Endodermal cell (in vitro differentiated cells): ENCODE measurements around the gene ATG101. TPM values are rescaled to one million over a fixed set of nuclear protein-coding genes. Genes with fewer than 3 reads are reported as not detected.

Source experiments
- DNase-seq: peaks from one replicate; pipeline ENCODE4 v3.0.0-alpha.2; 2017
- H3K27ac ChIP-seq: 2 replicates; pipeline ENCODE4 v1.5.1; 2013; ENCODE audit warnings: mild to moderate bottlenecking, low read depth, low read length, moderate library complexity
- H3K27me3 ChIP-seq: 2 replicates; pipeline ENCODE4 v1.6.1; 2013; ENCODE audit warnings: mild to moderate bottlenecking, low read length, moderate library complexity; ENCODE audit not compliant: insufficient read depth, control insufficient read depth, poor library complexity, severe bottlenecking
- H3K36me3 ChIP-seq: 2 replicates; pipeline ENCODE4 v1.7.0; 2013; ENCODE audit warnings: mild to moderate bottlenecking, low read length, moderate library complexity; ENCODE audit not compliant: control insufficient read depth, insufficient read depth
- H3K4me1 ChIP-seq: one replicate; pipeline ENCODE4 v1.7.0; 2013; ENCODE audit warnings: low read length; ENCODE audit not compliant: control insufficient read depth, insufficient read depth
- H3K4me3 ChIP-seq: 2 replicates; pipeline ENCODE4 v1.5.1; 2013; ENCODE audit warnings: mild to moderate bottlenecking, low read length, moderate library complexity
- H3K9ac ChIP-seq: 2 replicates; pipeline ENCODE4 v1.6.1; 2013; ENCODE audit warnings: mild to moderate bottlenecking, low read length, moderate library complexity; ENCODE audit not compliant: poor library complexity, severe bottlenecking; ENCODE audit errors: extremely low read depth
- H3K9me3 ChIP-seq: 2 replicates; pipeline ENCODE4 v1.6.1; 2013; ENCODE audit warnings: mild to moderate bottlenecking, low read length, moderate library complexity; ENCODE audit not compliant: control insufficient read depth
- H3K27ac Mint-ChIP-seq: 2 replicates; pipeline ENCODE4 v1.8.0; 2020; ENCODE audit warnings: mixed read lengths
- H3K27me3 Mint-ChIP-seq: 2 replicates; pipeline ENCODE4 v1.8.0; 2021; ENCODE audit warnings: mild to moderate bottlenecking, mixed read lengths; ENCODE audit not compliant: insufficient read depth
- H3K36me3 Mint-ChIP-seq: 2 replicates; pipeline ENCODE4 v1.8.0; 2020; ENCODE audit warnings: low read depth, mixed read lengths
- H3K4me1 Mint-ChIP-seq: 2 replicates; pipeline ENCODE4 v1.8.0; 2020; ENCODE audit warnings: mixed read lengths
- H3K4me3 Mint-ChIP-seq: 2 replicates; pipeline ENCODE4 v1.8.0; 2020; ENCODE audit warnings: mild to moderate bottlenecking, moderate library complexity, mixed read lengths
- H3K9me3 Mint-ChIP-seq: 2 replicates; pipeline ENCODE4 v1.8.0; 2020; ENCODE audit warnings: mild to moderate bottlenecking, mixed read lengths
- CTCF ChIP-seq: fragments of 200-600 bp; sonication (generic); conservative IDR thresholded peaks from 2 replicates; pipeline ENCODE4 v1.5.0; 2021; ENCODE audit warnings: antibody characterized with exemption, mild to moderate bottlenecking
- WGBS, 2 experiments: methylation state at CpG; one replicate each; pipeline versions ENCODE4 v1.1.5 to v1.1.7; 2013; ENCODE audit warnings: missing lambda C conversion rate in 2 of 2, mixed read lengths in 1 of 2; ENCODE audit not compliant: insufficient coverage in 1 of 2, insufficient read length in 1 of 2; 5-methylcytosine and 5-hydroxymethylcytosine counted together
- total RNA-seq, 2 donors: library from RNA; stranded (reverse); fragmentation: NEBNext Ultra II Directional in 1 of 2; extraction: Animal tissue kit (Norgen Biotek cat#: 25700) in 1 of 2; gene quantifications; 2 replicates in 1 of 2; 3 replicates in 1 of 2; pipeline ENCODE4 v1.2.1, GENCODE V29; 2021

ATG101 gene
- total RNA-seq, 2 donors from 2014 or later: 32.1 TPM

- Histone ChIP-seq H3K4me1 (no peaks in the 10 kb centered on the region), H3K4me3 (no peak overlapping the region), H3K27me3 (no peaks in the 10 kb centered on the region), H3K9ac (no peak overlapping the region), H3K9me3 (no peaks in the 10 kb centered on the region), H3K27ac (no peak overlapping the region), H3K36me3 (peaks cover 51% of the 10 kb centered on the region)
- H3K27ac Mint-ChIP-seq: no peak overlapping the region
- peaks cover 11% of the 10 kb centered on the region for H3K4me1 Mint-ChIP-seq
- no peak overlapping the region for H3K4me3 Mint-ChIP-seq
- H3K27me3 Mint-ChIP-seq: peaks cover 2% of the 10 kb centered on the region
- peaks cover 48% of the 10 kb centered on the region for H3K36me3 Mint-ChIP-seq
- no peak for TF ChIP-seq CTCF
- DNase-seq: no peak
- 86 to 95% methylated on average over 1 to 3 of the region's 3 CpGs for WGBS, 2 experiments
- H3K9me3 Mint-ChIP-seq: no peaks in the 10 kb centered on the region
These were observed 5.4 kb downstream of the ATG101 start for GRCh38 chr12:52074971-52075724.

GRCh38 chr12:52076811-52077210 lies 7.0 kb downstream of the ATG101 start:
- no peaks in the 10 kb centered on the region for H3K4me1 ChIP-seq
- no peaks in the 10 kb centered on the region for H3K9me3 ChIP-seq
- no peak overlapping the region for H3K4me3 Mint-ChIP-seq
- no peak overlapping the region for H3K27ac Mint-ChIP-seq
- peaks cover 48% of the 10 kb centered on the region for H3K36me3 Mint-ChIP-seq
- H3K4me1 Mint-ChIP-seq: peaks cover 4% of the 10 kb centered on the region
- no peak overlapping the region for H3K9ac ChIP-seq
- peaks cover 51% of the 10 kb centered on the region for H3K36me3 ChIP-seq
- no peak for TF ChIP-seq CTCF
- 93 to 96% methylated on average over 15 to 16 of the region's 16 CpGs for WGBS, 2 experiments
- H3K27me3 ChIP-seq: no peaks in the 10 kb centered on the region
- no peak overlapping the region for H3K27ac ChIP-seq
- peaks cover 2% of the 10 kb centered on the region for H3K27me3 Mint-ChIP-seq
- DNase-seq: no peak
- H3K4me3 ChIP-seq: no peak overlapping the region
- H3K9me3 Mint-ChIP-seq: no peaks in the 10 kb centered on the region

DNA sequence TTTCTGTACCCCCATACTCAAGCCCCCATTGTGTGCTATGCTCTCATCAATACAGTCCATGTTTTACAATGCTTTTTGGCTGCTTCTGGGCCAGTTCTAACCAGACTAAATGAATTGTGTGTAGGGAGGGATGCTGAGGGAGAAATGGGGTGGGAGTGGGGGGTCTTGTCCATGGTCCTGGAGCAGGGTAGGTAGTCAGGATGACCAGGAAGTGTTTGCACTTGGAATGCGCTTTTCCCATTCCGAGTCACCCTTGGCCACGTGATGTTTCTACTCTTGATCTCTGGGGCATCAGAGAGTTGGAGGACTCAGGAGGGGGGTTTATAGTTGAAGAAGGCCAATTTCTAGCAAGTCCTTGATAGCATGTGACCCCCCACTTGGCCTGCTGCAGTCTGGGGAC lies 8.5 kb downstream of the ATG101 start:
- no peak overlapping the region for H3K27ac ChIP-seq
- Mint-ChIP-seq H3K4me3 (no peak overlapping the region), H3K36me3 (peaks cover 38% of the 10 kb centered on the region), H3K4me1 (peaks cover 12% of the 10 kb centered on the region), H3K9me3 (no peaks in the 10 kb centered on the region), H3K27ac (no peak overlapping the region), H3K27me3 (peaks cover 2% of the 10 kb centered on the region)
- H3K27me3 ChIP-seq: no peaks in the 10 kb centered on the region
- no peaks in the 10 kb centered on the region for H3K4me1 ChIP-seq
- DNase-seq: peak; percentile 63
- H3K4me3 ChIP-seq: no peak overlapping the region
- no peak overlapping the region for H3K9ac ChIP-seq
- 80 to 92% methylated on average over 1 to 3 of the region's 3 CpGs for WGBS, 2 experiments
- H3K9me3 ChIP-seq: no peaks in the 10 kb centered on the region
- TF ChIP-seq CTCF: no peak
- H3K36me3 ChIP-seq: peaks cover 46% of the 10 kb centered on the region
